ENCODE data around the gene IL4R.

The IL4R gene

DNA sequence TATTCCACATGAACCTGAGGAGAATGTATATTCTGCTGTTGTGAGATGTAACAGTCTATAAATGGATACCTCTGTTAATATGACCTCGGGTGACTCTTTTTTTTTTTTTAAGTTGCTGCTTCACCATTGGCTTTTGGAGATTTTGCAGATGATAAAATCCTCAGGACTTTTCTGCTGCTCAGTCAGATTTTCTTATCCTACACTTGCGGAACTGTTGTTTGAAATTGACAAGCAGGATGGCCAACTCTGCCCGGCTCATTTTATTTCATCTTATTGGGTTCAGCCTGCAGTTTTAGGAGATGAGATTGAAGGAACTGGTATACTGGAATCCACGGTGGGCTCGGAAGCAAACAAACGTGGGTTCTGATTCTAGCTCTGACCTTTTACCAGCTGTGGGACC, 19.3 kb downstream of the IL4R start:
- FAIRE-seq = no peak

DNA sequence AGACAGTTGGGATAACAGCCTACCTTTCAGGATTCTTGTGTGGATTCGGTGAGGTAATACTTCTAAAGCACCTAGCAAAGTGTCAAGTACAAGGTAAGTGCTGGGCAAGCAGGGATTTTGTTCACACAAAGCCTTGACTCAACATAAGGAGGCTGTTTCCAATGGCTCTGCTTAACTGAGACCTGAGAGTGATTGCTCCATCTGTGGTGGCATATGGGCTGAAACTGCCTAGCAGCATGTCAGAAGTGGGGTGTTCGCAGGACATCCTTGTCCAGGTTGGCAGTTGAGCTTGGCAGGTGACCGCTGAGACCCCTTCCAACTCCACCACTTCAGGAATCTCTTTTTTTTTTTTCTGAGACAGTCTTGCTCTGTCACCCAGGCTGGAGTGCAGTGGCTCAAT, 19.8 kb downstream of the IL4R start:
- no peak for FAIRE-seq

DNA sequence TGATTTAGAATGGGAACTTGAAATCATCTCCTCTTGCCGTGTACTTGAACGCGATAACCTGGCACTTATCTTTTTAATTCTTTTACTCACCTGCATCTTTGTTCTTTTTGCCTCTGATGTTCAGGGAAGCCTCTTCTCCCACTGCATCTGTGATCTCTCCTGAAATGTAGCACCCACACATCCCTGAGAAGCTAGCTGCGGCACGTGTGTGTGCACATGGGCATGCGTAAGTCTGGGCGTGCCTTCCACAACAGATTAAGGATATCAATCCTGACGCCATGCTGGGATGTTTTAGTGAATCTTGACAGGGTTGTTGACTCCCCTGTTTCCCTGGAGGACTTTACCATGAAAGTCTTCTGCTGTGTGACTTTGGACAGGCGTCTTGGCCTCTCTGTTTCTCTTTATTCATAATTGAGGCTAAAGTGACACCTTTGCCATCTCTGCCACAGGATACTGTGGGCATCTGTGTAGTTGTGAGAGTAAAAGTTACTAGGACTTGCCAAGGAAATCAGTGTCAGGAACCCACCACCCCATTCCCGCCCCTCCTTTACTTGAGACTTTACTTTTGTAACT, 20.5 kb downstream of the IL4R start:
- no peak for FAIRE-seq

- FAIRE-seq = no peak
Measured at GRCh38 chr16:27334838-27335237, 21.1 kb downstream of the IL4R start.

- no peak for FAIRE-seq
Measured at GRCh38 chr16:27335349-27336053, 21.7 kb downstream of the IL4R start.

DNA sequence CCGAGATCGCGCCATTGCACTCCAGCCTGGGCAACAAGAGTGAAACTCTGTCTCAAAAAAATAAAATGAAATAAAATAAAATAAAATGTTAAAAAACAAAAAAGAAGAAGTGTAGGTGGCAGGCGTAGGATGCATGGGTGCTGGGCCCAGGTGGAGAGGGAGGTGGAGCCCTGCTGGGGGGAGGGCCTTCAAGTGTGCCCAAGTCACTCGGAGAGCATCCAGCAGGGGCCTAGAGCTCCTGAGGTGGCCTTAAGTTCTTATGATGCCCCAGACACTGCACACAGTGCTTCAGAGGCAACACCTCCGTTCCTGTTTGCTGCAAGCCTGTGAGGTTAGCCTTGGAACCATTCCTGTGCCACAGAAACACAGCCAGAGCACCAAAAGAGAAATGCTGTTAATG, 23.2 kb downstream of the IL4R start:
- no peak for FAIRE-seq

GRCh38 chr16:27339180-27339579, 25.4 kb downstream of the IL4R start:
- no peak for FAIRE-seq

DNA sequence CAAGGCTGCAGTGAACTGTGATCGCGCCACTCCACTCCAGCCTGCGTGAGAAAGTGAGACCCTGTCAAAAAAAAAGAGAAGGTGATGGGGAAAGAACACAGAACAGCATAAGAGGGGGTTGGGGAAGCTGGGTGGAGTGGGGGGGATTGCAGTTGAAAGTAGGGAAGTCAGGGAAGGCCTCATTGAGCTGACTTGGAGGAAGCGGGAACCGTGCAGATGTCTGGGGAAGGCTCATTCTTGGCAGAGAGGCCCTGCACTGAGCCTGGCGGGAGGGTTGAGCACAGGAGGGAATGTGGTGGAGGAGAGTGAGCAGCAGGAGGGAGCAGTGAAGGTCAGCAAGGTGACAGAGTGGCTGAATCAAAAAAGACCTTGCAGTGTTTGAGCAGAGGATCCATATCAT, 26.9 kb downstream of the IL4R start:
- FAIRE-seq = no peak

GRCh38 chr16:27341549-27341948, 27.8 kb downstream of the IL4R start:
- FAIRE-seq = no peak

GRCh38 chr16:27341971-27342370, 28.2 kb downstream of the IL4R start:
- FAIRE-seq = no peak

GRCh38 chr16:27344721-27345120, 30.9 kb downstream of the IL4R start:
- FAIRE-seq = no peak

- no peak for FAIRE-seq
Measured at GRCh38 chr16:27345201-27345600, 31.4 kb downstream of the IL4R start.

GRCh38 chr16:27346819-27347218, 33.0 kb downstream of the IL4R start:
- FAIRE-seq = no peak

GRCh38 chr16:27347930-27348685, 34.3 kb downstream of the IL4R start:
- no peak for FAIRE-seq

DNA sequence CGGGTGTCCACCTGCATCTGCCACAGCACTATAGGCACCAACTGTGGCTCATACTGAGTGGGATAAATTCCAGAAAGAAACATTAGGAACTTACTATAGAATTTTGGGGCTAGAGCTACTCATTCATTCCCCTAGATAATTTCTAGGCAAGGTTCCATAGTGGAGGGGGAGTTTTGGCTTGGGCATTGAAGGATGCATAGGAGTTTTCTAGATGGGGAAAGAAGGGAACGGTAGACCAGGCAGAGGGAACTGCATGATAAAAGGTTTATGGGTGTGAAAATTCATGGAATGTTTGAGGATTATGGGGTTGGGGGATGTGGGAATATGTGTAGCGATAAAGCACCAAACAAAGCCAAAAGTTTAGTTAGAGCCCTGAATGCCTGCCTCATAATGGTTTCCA, 35.5 kb downstream of the IL4R start:
- FAIRE-seq = no peak

DNA sequence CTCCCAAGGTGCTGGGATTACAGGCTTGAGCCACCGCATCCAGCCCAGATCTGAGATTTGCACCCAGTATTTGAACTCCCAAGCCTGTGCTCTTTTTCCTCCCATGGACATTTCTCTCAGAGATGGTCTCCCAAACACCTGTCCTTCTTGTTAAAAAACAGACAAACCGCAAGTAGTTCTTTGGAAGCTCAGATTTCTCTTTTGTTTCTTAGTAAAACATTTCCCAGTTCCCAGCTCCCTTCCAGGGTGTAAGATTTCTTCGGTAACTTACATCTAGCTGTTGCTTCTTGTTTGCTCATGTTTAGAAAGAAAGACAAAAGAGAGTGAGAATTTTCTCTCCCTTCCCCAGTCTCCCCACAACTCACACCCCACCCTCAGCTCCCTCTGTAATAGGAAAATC, 36.2 kb downstream of the IL4R start:
- no peak for FAIRE-seq

GRCh38 chr16:27351989-27352388, 38.2 kb downstream of the IL4R start:
- no peak for FAIRE-seq

GRCh38 chr16:27353853-27354252, 40.1 kb downstream of the IL4R start:
- no peak for FAIRE-seq

- FAIRE-seq = no peak
Measured at GRCh38 chr16:27355610-27356009, 41.8 kb downstream of the IL4R start.

- FAIRE-seq = no peak
Measured at GRCh38 chr16:27356794-27357193, 43.0 kb downstream of the IL4R start.

DNA sequence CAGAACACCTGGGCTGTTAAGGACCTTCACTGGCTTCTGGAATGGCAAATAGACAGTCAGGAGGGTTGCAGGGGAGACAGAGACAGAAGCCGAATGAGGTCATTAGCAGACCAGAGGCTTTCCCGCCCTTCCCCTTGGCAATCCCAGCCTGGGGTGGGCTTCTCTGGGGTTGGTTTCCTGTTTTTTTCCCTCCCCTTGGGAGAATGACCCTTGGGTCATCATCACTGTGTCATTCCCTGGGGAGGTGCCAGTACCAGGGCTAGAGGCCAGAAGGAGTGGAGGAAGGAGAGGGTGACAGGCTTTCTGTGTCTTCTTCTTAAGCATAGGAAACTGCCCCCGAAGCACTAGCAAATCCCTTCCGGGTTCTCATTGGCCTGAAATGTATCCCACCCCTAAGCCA, 45.3 kb downstream of the IL4R start:
- FAIRE-seq = no peak

- no peak for FAIRE-seq
Measured at GRCh38 chr16:27359615-27360014, 45.8 kb downstream of the IL4R start.

DNA sequence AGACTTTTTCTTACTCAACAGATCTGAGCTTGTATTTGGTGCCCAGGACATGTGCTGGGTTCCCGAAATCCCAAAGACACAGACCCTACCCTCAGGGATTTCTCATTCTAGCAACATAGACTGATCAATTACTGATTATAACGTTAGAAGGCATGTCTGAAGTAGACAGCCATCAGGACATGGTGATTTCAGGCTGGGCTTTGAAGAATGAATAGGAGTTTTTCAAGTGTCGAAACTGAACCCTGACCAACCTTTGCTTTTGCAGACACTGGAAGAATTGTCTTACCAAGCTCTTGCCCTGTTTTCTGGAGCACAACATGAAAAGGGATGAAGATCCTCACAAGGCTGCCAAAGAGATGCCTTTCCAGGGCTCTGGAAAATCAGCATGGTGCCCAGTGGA, 48.2 kb downstream of the IL4R start:
- no peak for FAIRE-seq

- FAIRE-seq = no peak
Measured at GRCh38 chr16:27362570-27363245, 48.9 kb downstream of the IL4R start.
